Measurements from ENCODE around the gene CCSER1.
"Not testable (repeated sequence)": the region's sequence is repeated elsewhere in the genome, so short reads cannot be mapped to it uniquely, and the experiment has no call there.

The CCSER1 gene

DNA sequence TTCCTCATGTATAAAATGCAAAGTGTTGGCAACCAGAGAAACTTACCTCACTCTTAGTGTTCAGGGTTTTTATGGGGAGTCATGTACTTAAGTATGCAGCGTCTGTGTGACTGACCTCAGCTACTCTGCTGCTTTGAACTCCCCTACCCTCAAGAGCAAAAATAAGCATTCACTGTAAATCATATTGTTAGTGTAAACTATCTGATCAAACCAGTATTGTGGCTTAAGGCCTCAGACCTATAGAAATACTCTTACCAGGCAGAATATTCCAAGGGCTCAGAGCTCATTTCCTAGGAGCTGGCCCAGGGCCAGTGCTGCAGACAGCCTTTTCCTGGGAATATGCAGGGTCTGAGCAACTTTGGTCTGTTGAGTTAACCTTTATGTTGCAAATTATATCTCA lies 453.1 kb downstream of the CCSER1 start:
- no peak for DNase-seq

DNA sequence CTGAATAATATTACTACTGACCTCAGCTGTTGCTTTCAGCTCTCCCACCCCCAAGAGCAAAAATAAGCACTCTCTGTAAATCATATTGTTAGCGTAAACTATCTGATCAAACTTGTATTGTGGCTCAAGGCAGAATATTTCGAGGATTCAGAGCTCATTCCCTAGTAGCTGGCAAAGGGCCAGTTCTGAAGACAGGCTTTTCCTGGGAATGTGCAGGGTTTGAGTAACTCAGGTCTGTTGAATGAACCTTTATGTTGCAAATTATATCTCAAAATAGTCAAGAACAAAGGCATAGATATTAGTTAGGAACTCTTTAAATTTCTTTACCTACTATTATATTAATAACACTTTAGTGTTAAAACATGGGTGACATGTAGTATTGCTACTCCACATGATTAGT lies 454.9 kb downstream of the CCSER1 start:
- no peak for DNase-seq

DNA sequence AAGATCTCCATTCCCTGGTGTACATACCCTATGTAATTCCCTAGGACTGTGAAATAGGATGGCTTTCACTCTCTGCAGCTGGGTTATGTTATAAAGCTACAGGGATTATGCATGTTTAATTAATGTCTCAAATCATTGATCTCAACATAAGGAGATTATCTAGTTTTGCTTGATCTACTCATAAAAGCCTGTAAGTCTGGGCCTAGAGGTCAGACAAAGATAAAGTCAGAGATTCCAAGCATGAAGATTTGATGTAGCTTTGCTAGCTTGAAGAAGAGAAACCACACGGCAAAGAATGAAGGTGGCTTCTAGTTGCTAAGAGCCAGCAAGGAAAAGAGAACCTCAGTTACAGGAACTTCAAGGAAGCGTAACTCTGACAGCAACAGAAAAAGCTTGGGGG lies 456.9 kb downstream of the CCSER1 start:
- no peak for DNase-seq

DNA sequence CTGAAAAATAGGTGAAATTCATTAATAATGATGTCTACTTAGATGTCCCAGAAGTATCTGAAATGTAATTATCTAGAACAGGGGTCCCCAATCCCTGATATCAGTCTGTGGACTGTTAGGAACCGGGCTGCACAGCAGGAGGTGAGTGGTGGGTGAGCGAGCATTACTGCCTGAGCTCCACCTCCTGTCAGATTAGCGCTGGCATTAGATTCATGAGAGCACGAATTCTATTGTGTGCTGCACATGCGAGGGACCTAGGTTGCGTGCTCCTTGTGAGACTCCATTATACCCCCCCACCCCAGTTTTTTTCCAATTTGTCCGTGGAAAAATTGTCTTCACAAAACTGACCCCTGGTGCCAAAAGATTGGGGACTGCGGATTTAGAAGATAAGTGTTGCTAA lies 458.8 kb downstream of the CCSER1 start:
- DNase-seq = no peak

DNA sequence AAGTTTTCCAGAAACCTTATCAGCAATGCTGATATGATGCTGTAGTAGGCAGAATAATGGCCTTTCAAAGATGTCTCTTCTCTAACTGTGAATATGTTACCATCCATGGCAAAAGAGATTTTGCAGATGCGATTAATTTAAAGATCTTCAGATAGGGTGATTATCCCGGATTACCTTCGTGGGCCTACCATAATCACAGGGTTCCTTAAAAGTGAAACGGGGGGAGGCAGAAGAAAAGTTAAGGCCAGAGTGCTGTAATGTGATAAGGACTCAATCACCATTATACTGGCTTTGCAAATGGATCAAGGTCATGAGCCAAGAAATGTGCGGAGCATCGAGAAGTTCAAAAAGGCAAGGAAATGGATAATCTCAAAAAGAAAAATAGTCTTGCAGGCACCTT lies 459.6 kb downstream of the CCSER1 start:
- DNase-seq = no peak

DNA sequence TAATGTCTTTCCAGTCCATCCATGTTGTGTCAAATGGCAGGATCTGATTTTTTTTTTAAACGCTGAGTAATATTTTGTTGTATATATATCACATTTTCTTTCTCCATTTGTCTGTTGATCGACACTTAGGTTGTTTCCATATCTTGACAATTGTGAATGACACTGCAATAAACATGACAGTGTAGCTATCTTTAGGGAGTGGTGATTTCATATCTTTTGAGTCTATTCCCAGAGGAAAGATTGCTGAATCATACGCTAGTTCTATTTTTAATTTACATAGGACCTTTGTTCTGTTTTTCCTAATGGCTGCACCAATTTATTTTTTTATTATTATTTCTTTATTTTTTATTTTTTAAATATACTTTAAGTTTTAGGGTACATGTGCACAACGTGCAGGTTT lies 470.7 kb downstream of the CCSER1 start:
- no peak for DNase-seq

DNA sequence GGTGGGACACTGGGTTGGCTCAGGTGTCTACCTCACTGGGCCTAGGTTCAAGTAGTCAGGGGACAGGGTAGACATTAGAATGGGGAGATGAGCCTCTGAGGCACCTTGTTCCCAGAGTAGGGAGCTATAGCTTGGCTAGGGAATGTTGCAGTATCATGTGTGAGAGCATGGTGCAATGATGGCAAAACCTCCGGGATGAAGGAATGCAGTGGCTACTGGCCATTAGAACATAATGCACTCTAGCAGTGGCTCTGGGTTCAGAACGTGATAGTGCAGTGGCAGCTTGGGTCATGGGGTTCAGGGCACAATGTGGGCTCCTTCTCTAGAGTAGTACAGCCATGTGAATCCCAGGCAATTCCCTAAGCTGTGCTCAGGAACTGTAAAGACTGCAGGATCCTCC lies 471.5 kb downstream of the CCSER1 start:
- no peak for DNase-seq

DNA sequence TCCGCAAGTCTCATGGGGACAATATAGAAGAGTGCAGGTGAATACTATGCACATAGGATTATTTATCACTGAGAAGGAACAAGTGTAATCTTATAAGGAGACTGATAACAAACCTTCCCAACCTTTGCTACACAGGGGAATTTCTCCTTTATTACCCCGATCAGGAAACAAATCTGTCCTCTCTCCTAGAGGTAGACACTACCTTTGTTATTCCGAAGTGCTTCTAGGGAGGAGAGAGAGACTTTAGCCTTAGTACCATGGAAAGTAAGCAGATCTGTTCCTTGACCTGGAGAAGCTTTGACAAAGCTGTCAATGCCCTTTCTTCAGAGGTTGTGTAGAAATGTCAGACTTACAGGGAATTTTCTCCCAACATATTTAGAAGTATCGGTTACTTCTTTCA lies 475.5 kb downstream of the CCSER1 start:
- DNase-seq = no peak

DNA sequence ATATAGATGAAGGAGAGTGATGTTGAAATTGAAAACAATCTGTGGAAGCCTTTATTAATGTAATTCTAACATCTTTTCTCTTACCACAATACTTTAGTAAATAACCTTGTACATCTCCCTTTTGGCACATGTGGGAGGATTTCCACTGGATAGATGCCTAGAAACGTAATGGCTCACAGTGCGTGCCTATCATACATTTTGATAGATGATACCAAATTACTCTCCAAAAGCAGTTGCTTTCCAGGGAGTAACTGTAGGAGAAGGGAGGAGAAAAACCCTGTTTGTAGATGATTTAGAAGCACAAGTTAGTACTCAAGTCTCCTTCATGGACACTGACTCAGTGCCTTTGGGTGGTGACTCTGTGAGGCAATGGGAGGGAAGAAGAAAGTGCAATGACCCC lies 476.3 kb downstream of the CCSER1 start:
- no peak for DNase-seq

DNA sequence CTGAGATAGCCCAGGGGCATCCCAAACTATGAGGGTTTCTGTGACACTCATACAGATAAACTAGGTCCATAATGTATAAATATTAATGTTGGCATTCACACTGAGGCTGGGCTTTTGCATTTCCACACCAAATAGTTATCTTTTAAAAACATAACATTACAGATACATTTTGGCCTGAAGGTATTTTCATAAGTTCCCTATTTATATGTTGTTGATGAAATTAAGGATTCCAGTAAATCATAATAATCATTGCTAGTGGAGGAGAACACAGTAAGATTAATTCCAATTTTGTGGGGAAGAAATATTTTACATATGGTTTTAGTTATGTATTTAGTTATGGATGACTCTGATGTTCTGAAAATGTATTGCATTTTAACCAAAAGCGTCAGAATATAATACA lies 479.6 kb downstream of the CCSER1 start:
- no peak for DNase-seq

DNA sequence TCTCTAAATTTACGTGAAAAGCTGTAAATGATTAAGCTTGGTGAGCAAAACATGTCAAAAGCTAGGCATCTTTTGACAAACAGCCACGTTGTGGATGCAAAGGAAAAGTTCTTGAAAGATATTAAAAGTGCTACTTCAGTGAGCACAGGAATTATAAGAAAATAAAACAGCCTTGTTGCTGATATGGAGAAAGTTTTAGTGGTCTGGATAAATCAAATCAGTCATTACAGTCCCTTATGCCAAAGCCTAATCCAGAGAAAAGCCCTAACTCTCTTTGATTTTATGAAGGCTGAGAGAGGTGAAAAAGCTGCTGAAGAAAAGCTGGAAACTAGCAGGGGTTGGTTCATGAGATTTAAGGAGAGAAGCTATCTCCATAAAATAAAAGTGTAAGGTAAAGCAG lies 487.2 kb downstream of the CCSER1 start:
- no peak for DNase-seq

DNA sequence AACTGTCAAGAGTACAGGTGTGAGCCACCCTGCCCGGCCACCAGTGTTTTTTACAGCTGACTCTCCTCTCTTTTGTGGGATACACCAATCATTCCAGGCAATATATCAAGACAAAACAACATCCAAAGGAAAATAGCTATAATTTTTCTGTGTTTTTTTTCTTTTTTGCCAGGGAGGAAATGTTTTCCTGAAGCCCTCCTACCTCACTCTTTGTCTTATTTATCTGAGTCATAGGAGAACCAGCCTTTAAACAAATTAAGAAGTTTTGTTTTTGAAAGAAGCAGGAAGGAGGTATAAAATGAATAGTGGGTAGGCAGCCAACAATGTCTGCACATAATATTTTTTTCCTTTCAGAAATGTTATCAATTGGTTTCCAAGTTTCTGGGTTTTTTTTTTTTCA lies 493.9 kb downstream of the CCSER1 start:
- DNase-seq = no peak

DNA sequence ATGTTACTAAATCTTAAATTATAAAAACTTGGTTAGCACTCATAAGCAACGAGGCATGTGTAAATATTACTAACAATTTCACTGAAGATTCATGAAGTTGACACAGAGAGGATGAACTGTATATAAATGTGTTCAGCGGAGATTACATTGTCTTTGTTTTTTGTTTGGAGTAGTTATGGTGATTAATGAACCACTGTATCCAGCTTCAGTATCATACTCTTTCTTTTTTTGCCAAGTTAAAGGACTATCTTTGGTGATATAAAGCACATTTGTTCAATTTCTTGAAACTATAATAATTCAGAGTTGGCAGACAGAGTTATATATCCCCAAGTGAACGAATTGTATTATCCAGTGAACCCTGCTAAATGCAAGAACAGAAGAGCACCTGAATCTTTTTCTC lies 497.6 kb downstream of the CCSER1 start:
- DNase-seq = no peak

DNA sequence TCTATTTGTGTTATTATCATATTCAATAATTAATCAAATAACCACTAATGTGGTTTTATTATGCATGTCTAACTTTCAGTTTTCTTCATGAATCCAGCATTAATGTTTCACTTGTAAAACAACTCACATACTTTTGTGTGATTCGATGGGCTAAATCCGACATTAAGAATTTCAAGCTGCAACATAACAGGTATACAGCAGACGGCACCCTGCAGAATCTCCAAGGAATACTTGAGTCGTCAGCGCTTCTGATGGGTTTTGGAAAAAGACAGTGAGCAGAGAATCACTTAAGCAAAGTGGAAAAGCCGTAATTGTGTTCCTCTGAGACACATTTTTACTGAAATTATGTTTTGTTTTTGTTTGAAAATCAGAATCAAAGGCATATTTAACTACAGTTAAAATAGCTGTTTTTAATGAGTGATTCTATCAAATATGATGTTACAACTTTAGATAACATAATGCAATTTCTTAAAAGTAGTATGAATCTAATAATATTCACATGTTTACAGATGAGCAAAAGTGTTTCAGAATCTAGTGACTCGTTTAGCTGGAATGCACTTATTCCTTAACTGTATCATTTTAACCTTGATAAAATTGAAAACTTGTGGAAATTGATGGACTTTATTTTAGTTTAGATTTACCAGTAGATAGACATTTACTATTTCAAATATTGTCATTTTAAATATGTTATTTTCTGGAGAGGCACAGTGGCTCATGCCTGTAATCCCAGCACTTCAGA lies 514.8 kb downstream of the CCSER1 start:
- no peak for DNase-seq

DNA sequence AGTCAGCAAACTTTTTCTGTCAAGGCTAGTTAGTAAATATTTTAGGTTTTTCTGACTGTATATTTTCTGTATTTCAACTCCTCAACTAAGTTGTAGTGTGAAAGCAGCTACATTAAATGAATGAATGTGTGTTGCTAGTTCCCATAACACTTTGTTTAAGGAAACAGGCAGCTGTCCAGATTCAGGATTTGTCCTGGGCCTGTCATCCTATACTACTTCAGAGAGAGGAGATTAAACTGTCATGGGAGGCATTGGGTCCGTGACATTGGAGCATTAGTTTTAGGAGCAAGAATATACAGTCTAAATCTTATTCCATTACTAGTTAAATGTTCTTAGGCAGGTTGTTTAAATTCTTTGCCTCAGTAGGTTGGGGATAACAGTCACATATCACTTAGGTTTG lies 516.0 kb downstream of the CCSER1 start:
- no peak for DNase-seq

DNA sequence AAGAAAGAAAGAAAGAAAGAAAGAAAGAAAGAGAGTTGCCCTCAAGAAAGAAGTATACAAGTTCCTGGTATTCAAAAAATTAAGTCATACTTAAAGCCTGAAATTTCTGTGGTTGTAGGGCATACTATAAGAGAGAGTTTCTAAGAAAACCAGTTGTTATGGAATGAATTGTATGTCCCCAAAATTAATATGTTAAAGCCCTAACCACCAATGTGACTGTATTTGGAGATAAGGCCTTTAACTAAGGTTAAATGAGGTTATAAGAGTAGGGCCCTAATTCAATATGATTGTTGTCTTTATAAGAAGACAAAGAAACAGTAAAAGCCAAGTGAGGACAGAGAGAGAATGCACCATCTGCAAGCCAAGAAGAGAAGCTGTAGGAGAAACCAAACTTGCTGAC lies 521.1 kb downstream of the CCSER1 start:
- no peak for DNase-seq

DNA sequence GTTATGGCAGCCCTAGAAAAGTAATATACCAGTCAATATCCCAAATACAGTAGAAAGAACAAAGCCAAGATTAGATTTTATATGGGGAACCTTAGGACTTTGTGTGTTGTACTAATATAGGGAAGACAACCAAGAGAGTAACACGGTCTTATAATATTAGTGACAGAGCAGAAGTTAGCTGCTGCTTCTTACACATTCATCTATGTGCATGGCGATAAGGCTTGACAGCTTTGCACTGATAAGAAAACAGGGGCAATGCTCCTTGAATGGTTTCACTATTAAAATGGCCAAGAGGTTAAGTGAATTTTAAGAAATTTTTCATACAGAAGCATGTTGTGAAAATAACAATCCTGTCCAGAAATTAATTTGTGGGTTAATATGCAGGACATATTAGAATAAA lies 521.6 kb downstream of the CCSER1 start:
- no peak for DNase-seq

DNA sequence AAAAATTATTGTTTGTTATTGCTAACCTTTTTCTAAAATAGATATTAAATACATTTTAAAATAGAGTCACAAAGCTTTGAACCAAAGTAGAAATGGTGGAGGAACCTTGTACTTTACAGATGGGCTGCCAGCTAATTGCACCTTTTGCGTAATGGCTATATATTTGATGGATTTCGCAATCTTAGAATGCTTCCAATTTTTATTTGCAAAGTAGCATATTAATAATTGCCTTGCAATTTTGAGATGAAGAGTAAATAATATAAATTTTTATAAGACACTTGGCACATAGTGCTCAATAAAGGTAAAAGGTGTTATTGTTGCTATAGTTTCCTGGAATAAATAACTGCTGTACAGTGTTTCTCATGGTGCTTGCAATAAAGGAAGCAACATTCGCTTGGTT lies 533.5 kb downstream of the CCSER1 start:
- DNase-seq = no peak

DNA sequence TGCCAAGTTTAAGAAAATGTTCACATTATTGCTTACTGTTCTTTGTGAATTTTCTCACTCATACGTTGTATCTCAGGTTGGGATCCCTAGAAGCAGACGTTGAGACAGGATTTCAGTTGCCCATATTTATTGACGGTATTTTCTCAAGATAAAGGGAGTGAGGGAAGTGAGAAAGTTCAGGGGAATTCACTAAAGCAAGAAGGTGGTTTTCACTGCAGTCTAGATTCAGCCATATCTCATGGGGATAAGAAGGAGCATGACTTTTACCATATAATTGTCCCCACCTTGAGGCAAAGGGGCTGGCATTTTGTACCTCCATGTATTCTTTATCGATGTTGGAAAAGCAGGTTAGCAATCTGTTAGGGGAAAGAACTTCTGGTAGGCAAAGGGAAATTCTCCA lies 543.0 kb downstream of the CCSER1 start:
- no peak for DNase-seq

DNA sequence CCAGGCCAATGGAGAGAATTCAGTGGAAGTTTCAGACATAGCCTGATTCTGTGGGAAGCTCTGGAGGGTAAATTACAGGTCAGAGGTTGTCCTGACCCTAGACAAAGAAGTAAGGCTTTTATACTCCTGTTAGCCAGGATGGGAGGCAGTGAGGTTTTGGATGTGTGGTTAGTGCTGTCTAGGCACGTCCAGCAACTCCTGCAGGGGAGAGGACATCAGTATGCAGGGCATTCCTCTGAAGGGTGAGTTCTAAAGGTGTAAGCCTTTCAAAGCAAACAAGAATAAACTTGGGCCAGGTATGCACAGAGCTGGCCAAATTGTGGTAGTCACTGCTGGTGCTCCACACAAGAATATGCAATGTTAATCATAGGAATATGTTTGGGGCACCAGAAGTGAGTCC lies 562.5 kb downstream of the CCSER1 start:
- no peak for DNase-seq

DNA sequence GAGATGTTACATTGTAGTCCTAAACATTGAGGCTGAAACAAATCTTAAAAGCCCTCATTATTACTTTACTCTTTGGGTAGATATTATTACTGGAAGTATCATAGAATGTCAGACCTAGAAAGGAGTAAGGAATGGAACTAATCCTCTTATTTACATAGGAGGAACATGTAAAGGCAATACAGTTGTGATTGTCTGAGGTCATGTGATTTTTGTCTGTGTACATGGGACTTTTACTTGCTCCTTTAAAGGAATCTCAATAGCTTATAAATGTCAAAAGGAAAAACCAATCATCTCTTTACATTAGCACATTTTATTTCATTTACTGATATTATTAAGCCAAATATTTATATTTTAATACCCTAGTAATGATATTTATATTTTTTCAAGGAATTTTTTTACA lies 568.2 kb downstream of the CCSER1 start:
- DNase-seq = no peak

DNA sequence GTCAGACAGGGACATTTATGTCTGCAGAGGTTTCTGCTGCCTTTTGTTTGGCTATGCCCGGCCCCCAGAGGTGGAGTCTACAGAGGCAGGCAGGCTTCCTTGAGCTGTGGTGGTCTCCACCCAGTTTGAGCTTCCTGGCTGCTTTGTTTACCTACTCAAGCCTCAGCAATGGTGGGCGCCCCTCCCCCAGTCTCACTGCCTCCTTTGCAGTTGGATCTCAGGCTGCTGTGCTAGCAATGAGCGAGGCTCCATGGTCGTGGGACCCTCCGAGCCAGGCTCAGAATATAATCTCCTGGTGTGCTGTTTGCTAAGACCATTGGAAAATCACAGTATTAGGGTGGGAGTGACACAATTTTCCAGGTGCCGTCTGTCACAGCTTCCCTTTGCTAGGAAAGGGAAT lies 578.3 kb downstream of the CCSER1 start:
- DNase-seq = not testable (repeated sequence)

DNA sequence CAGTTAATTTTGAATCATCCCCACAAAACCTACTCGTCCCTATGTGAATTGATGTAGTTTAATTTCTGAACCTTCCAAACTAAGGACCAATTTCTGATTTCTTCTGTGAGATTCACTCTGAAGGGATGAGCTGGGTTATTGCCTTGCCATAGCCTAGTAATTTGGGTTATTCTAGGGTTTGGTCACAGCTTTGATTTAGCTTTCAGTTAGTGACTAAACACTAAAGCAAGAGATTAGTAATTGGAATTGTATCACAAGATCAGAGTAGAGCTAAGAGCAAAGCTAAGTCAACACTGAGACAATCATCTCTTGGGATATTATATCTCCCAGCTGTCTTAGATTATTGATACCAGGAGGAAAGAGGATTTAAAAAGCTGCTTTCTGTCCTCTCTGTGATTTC lies 588.0 kb downstream of the CCSER1 start:
- no peak for DNase-seq

DNA sequence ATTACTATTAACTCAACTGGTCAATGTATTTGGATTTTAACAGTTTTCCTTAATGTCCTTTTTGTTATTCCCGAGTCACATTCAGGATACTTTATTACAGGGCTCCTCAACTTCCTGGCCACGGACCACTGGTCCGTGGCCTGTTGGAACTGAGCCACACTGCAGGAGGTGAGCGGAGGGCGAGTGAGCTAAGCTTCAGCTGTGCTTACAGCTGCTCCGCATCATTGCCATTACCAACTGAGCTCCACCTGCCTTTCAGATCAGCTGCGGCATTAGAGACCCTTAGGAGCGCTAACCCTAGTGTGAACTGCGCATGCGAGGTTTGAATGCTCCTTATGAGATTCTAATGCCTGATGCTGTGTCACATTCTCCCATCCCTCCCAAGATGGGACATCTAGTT lies 591.7 kb downstream of the CCSER1 start:
- no peak for DNase-seq

DNA sequence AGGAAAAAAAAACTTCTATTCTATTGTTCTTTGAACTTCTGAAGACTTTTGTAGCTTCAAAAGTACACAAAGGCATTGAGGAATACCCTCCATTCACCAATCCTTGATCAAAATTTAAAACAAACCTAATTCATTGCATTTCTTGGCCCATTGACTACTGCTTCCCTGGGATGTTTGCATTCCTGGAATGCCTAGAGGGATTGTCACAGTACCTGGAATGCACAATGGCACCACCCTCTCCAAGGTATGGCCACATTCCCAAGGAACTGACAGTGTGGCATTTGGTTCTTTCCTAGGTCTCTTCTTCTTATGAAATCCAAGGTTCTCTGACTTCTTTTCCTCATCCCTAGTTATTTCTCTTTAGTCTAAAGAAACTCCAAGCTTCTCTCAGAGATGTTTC lies 600.7 kb downstream of the CCSER1 start:
- DNase-seq = no peak

DNA sequence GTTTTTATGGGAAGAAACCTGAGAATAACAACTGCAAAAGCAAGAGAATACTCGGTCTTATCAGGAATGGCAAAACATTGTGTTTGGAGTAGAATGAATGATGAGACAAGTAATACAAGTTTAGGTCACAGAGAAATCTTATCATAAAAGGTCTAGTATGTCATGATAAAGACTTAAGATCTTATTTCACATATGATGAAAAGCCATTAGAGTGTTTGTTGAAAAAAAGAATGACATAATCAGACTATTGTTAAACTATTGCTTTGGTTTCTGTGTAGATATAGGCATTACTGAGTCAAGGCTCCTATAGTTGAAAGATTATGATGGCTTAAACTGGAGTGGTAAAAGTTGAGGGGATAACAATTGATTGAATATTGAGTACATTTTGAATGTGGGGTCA lies 603.6 kb downstream of the CCSER1 start:
- no peak for DNase-seq
